Small intestine (tissue), 7 donors: ENCODE results near the gene ZNF664. TPM values are rescaled to one million over a fixed set of nuclear protein-coding genes. Genes with fewer than 3 reads are reported as not detected.

Experiments used
- DNase-seq, 2 donors: peaks; one replicate each; pipeline versions ENCODE4 v3.0.0 to v3.0.0-alpha.2; 2013
- FAIRE-seq: peaks from 2 replicates; lab custom pipeline; 2012; peaks lifted over from hg19 to GRCh38; lab: Jason Lieb, UNC
- H3K27ac ChIP-seq, 3 donors: one replicate each; pipeline ENCODE4 v1.5.1; 2013; ENCODE audit warnings: low read length in 2 of 3, mild to moderate bottlenecking in 2 of 3, control low read depth in 1 of 3, inconsistent platforms in 1 of 3, low read depth in 1 of 3, moderate library complexity in 1 of 3
- H3K27me3 ChIP-seq, 3 donors: one replicate each; pipeline ENCODE4 v1.6.1; 2013; ENCODE audit warnings: low read length in 3 of 3, inconsistent platforms in 1 of 3; ENCODE audit not compliant: control insufficient read depth in 3 of 3, insufficient read depth in 3 of 3
- H3K36me3 ChIP-seq, 3 donors: one replicate each; pipeline ENCODE4 v1.6.1; 2013; ENCODE audit warnings: low read length in 3 of 3, inconsistent platforms in 1 of 3, low read depth in 1 of 3, mild to moderate bottlenecking in 1 of 3, moderate library complexity in 1 of 3; ENCODE audit not compliant: control insufficient read depth in 3 of 3, insufficient read depth in 2 of 3
- H3K4me1 ChIP-seq, 3 donors: one replicate each; pipeline ENCODE4 v1.6.1; 2013; ENCODE audit warnings: low read length in 2 of 3, inconsistent platforms in 1 of 3, low read depth in 1 of 3, mild to moderate bottlenecking in 1 of 3, moderate library complexity in 1 of 3; ENCODE audit not compliant: control insufficient read depth in 3 of 3, insufficient read depth in 2 of 3
- H3K4me3 ChIP-seq, 3 donors: one replicate each; pipeline ENCODE4 v1.5.1; 2013; ENCODE audit warnings: low read length in 3 of 3, control low read depth in 1 of 3, inconsistent platforms in 1 of 3, low read depth in 1 of 3, mild to moderate bottlenecking in 1 of 3, moderate library complexity in 1 of 3
- H3K9me3 ChIP-seq, 2 donors: one replicate each; pipeline ENCODE4 v1.6.1; 2013; ENCODE audit warnings: low read depth in 1 of 2, low read length in 1 of 2; ENCODE audit not compliant: control insufficient read depth in 2 of 2, insufficient read depth in 1 of 2
- WGBS, 3 donors: extraction: QIAGEN DNeasy Blood & Tissue Kit; methylation state at CpG; one replicate each; pipeline ENCODE4 v1.1.7; 2013; 5-methylcytosine and 5-hydroxymethylcytosine counted together
- polyA plus RNA-seq, 4 donors: library from polyadenylated mRNA; stranded (reverse) in 3 of 4; unstranded in 1 of 4; fragments of 200-250 nt in 3 of 4; fragments of 120-200 nt in 1 of 4; gene quantifications; one replicate each; pipeline versions ENCODE4 v1.2.1 to v1.2.3, GENCODE V29; 2013
- donor health status: healthy with polysubstance abuse.
- donor health status: control.
- donor health status: control.
- donor health status: Bipolar disorder and iron deficiency.
- donor health status: healthy.

The ZNF664 gene
- polyA plus RNA-seq, 4 donors, result 59.9 to 147 (median 92.4) TPM

DNA sequence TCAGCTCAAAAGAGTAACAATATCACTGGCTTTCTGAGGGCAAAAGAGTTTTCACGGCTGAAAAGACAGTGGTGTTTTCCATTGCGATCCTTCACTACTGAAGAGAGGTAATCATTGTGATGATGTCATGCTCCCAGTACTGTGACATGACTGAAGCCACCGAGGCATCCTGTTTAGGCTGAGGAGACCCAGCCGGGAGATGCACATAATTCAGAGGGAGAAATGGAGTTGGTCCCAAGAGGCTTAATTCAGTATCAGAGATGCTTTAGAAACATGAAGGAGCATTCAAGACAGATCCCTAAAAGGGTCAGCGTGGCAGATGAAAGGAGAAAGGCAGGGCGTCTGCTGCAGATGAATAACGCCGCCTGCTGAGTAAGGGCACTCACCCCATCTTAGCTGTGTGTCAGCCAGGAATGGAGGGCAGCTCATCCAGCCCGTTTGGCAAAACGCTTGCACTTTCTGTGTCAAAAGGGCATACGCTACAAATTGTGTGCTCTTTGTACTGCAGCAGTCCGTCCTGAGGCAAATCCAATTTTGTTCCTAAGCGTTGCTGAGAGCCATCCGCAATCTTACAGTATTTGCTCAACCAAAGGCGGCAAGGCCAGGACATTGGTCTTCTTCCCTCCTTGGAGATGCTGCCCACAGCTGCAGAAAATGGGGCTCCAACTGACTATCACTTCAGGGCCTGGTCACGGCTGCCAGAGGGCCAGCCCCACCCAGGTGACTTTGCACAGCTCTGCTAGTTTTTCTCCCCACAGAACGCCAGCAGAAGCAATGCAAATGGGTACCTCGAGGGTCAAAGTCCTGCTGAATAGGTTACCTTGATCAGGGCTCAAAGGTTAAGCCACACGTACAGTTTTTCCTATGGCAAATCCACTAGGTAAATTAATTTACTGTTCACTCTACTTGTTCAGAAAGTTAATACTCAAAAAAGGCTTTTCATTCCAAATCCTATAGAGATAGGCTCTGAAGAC is 23.9 kb upstream of the ZNF664 start:
- 39 to 71% (median 46%) methylated on average over 19 of the region's 19 CpGs for WGBS, 3 donors
- Histone ChIP-seq H3K9me3 (peaks cover 0 to 9% of the 10 kb centered on the region in 2 donors), H3K36me3 (peaks cover 0 to 30% (median 4%) of the 10 kb centered on the region in 3 donors), H3K27ac (peak overlapping the region; percentile 40 to 86 (median 86)), H3K4me3 (peak overlapping the region in 1 of 3 donors; percentile 12), H3K27me3 (no peaks in the 10 kb centered on the region), H3K4me1 (peaks cover 0 to 22% (median 7%) of the 10 kb centered on the region in 3 donors)
- DNase-seq (peak; percentile 89 to 95), FAIRE-seq (no peak)

DNA sequence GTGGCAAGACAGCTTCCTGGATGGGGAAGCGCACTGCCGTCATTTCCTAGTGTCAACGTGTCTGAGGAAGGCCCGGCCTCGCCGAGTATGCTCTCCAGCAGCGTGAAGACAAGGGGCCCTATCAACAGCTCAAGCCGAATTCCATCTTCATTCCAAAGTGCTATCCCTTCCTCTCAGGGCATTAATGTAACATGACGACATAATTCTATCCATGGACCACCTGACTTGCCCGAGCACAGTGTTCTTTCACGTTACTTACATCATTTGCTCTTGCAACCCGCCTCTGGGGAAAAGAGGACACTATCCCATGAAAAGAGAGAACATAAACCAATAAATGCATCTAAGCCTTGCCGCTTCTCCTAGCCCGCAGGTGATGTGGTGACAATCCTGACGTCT is 23.2 kb upstream of the ZNF664 start:
- DNase-seq (no peak), FAIRE-seq (no peak)
- Histone ChIP-seq H3K27me3 (no peaks in the 10 kb centered on the region), H3K27ac (peak overlapping the region in 2 of 3 donors; percentile 69 to 86), H3K4me3 (no peak overlapping the region), H3K4me1 (peaks cover 0 to 22% (median 7%) of the 10 kb centered on the region in 3 donors), H3K9me3 (peaks cover 0 to 9% of the 10 kb centered on the region in 2 donors), H3K36me3 (peaks cover 0 to 26% (median 4%) of the 10 kb centered on the region in 3 donors)
- WGBS, 3 donors, result 89 to 92% (median 91%) methylated on average over 15 of the region's 15 CpGs

DNA sequence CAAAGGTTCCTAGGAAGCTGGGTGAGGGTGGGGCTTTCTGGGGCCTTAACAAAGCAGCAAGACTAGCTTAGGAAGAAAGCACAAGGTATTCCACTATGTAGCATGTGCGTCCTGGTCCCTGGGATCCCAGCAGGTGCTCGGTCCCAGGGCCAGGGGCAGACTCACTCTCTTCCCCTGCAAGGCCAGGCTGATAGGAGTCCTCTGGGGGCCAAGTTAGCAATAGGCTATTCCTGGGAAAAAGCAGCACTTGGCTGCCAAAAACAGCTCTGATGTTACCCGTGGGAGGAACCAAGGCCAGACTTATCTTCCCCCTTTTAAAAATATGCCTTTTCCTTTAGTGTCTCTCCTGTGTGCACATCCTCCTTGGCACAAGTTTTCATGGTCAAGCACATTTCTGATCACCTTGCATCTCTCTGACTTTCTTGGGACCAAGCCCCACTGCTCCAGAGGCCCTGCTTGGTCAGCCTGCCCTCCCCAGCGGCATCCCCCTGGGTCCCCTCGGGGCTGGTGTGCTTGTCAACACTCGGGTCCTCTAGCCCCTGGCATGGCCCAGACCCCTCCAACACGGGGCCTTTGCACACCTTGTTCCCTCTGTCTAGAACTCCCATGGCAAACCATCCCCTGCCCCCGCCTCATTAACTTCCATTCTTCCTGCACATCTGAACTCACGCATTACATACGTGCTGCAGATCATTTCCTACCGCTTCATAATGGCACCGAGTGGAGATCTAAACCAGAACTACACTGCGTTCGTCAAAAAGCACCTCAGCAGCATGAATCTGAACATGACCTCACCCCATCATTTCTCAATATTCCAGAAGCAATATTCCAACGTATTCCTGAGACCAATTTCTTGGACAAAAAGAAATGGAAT is 22.3 kb upstream of the ZNF664 start:
- WGBS, 3 donors, result 88 to 95% (median 93%) methylated on average over 15 of the region's 15 CpGs
- DNase-seq (no peak), FAIRE-seq (no peak)
- Histone ChIP-seq H3K36me3 (peaks cover 0 to 20% (median 0%) of the 10 kb centered on the region in 3 donors), H3K27ac (peak overlapping the region in 1 of 3 donors; percentile 86), H3K9me3 (peaks cover 0 to 9% of the 10 kb centered on the region in 2 donors), H3K4me1 (peaks cover 0 to 22% (median 7%) of the 10 kb centered on the region in 3 donors), H3K27me3 (no peaks in the 10 kb centered on the region), H3K4me3 (no peak overlapping the region)

DNA sequence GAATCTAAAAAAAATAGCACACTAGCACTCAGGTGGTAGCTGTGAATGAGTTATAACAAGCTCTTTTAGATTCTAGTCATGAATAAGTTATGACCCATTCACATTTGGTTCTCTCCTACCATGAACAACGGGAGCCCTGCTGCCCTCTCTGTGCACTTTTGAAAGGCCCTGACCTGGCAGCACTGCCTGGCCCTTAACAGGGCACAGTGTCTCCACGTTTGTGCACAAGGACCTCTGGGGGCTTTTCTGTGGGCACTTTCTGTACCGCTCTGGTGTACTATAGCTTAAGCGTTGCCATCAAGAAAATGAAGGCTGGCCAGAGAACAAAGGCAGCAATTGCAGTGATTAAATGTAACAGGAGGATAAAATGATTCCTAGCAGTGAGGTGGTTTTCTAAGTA is 21.5 kb upstream of the ZNF664 start:
- H3K27ac ChIP-seq, result no peak overlapping the region
- H3K27me3 ChIP-seq, result no peaks in the 10 kb centered on the region
- FAIRE-seq (no peak), DNase-seq (no peak)
- H3K36me3 ChIP-seq, result peaks cover 0 to 13% (median 0%) of the 10 kb centered on the region in 3 donors
- peaks cover 0 to 9% of the 10 kb centered on the region in 2 donors for H3K9me3 ChIP-seq
- H3K4me1 ChIP-seq, result peaks cover 0 to 22% (median 7%) of the 10 kb centered on the region in 3 donors
- H3K4me3 ChIP-seq, result no peak overlapping the region
- 86 to 92% (median 91%) methylated on average over 4 of the region's 4 CpGs for WGBS, 3 donors

DNA sequence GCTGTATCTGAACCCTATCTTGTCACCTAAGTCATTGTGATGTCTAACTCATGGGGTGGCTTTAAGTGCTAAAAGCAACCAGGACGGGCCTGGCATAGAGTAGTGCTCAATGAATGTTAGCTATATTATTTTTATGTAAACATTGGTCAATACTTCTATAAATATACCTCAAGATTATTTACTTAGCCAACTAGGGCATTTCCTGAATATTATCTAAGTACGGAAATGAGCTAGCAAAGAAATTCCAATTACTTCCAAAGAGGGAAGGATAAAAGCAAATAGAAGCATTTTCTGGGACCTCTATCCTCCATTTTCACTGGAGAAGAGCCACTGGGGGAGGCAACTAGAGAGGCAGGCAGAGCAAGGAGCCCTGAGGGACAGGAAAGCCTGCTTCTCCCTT is 21.0 kb upstream of the ZNF664 start:
- H3K4me1 ChIP-seq, result peaks cover 0 to 22% (median 7%) of the 10 kb centered on the region in 3 donors
- no peak overlapping the region for H3K27ac ChIP-seq
- DNase-seq (no peak), FAIRE-seq (no peak)
- WGBS, 3 donors, result 50 to 74% (median 59%) methylated on average over 2 of the region's 2 CpGs
- no peak overlapping the region for H3K4me3 ChIP-seq
- H3K9me3 ChIP-seq, result peaks cover 0 to 9% of the 10 kb centered on the region in 2 donors
- no peaks in the 10 kb centered on the region for H3K27me3 ChIP-seq
- peaks cover 0 to 12% (median 0%) of the 10 kb centered on the region in 3 donors for H3K36me3 ChIP-seq

DNA sequence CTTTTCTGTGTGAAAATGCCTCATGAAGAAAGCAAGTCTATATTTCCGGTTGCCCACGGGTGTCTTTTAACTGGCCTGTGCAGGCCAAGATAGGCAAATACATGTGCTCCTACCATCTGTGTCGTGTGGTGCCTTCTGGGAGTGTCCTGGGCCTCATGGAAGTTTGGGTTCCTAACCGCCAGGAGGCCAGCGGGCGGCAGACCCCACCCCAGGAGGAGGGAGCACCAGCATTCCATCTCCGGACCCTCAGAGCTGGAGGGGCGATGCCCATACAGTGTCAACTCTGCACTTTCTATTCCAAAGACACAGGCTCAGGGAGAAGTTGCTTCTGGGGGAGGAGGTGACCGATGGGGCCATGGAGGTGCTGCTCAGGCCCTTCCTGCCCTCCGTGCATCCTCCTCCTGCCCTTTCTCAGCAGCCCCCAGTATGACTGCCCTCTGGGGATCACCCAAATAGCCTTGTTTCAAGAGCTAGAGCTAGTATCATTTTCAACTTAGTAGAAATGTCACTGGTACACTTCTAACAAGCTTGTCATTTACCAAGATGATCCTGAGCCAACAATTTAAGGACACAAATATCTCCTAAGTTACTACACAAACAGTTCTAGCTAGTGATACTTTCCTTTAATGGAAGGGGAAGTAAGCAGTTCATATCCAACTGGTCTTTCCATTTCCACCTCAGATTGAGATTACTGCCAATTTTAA is 18.2 kb upstream of the ZNF664 start:
- DNase-seq, result no peak
- Histone ChIP-seq H3K9me3 (peaks cover 0 to 5% of the 10 kb centered on the region in 2 donors), H3K4me1 (peaks cover 0 to 7% (median 5%) of the 10 kb centered on the region in 3 donors), H3K36me3 (peaks cover 0 to 17% (median 0%) of the 10 kb centered on the region in 3 donors), H3K27ac (no peak overlapping the region), H3K27me3 (no peaks in the 10 kb centered on the region), H3K4me3 (no peak overlapping the region)
- FAIRE-seq, result no peak
- 91 to 95% (median 93%) methylated on average over 10 of the region's 10 CpGs for WGBS, 3 donors

DNA sequence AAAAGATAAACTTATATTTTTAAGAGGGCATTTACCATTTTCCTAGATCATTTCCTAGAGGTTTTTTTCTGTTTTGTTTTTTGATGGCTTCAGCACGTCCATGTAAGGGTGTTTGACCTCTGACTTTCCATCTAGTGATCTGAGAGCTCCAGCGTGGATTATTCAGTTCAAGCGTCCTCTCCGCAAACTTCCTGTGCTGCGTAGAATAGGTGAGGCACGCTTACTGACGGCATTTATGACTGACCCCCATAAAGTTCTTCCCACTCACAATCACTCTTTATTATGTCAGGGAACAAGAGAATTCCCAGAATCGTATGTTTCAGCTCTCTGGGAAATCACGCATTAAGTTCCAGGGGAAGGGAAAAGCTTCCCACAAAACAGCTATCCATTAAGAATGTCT is 16.8 kb upstream of the ZNF664 start:
- 89 to 95% (median 93%) methylated on average over 9 of the region's 9 CpGs for WGBS, 3 donors
- Histone ChIP-seq H3K27me3 (no peaks in the 10 kb centered on the region), H3K9me3 (no peaks in the 10 kb centered on the region), H3K36me3 (peaks cover 0 to 12% (median 0%) of the 10 kb centered on the region in 3 donors), H3K4me3 (no peak overlapping the region), H3K27ac (no peak overlapping the region), H3K4me1 (no peaks in the 10 kb centered on the region)
- DNase-seq (no peak), FAIRE-seq (no peak)
